ENCODE data around the gene ZNF318. TPM values are rescaled to one million over a fixed set of nuclear protein-coding genes. Genes with fewer than 3 reads are reported as not detected.
"Not testable (repeated sequence)": the region's sequence is repeated elsewhere in the genome, so short reads cannot be mapped to it uniquely, and the experiment has no call there.

The ZNF318 gene
- polyA plus RNA-seq, 1 donor (not counting 4 experiments of a cell fraction or from before 2014, with no cell fraction given) = 14.6 TPM

- H3K4me1 ChIP-seq (ENCODE audit: control insufficient read depth, extremely low read depth, insufficient read depth, low read length); H4K20me1 ChIP-seq (ENCODE audit: control insufficient read depth, extremely low read depth, insufficient read depth, low read length); DNase-seq (ENCODE audit: low read depth, low spot score); H3K4me2 ChIP-seq (ENCODE audit: control insufficient read depth, extremely low read depth, insufficient read depth, low read depth, low read length); H3K4me3 ChIP-seq (ENCODE audit: control insufficient read depth in 2 of 3, extremely low read depth in 1 of 3, insufficient read depth in 2 of 3, low read depth in 1 of 3, low read length in 3 of 3); H3K27ac ChIP-seq (ENCODE audit: control insufficient read depth, insufficient read depth, low read length); H3K9me3 ChIP-seq (ENCODE audit: control insufficient read depth, low read depth, low read length); dilution Hi-C loops (cut with MboI; ENCODE audit: extremely low pct_ligation_motif_present, low sequenced_read_pairs); H3K9ac ChIP-seq (ENCODE audit: control insufficient read depth, extremely low read depth, insufficient read depth, low read length); H3K27me3 ChIP-seq (ENCODE audit: control insufficient read depth, extremely low read depth, insufficient read depth, low read length); H3K36me3 ChIP-seq (ENCODE audit: control insufficient read depth in 2 of 2, extremely low read depth in 1 of 2, insufficient read depth in 2 of 2, low read length in 2 of 2); H3K9me1 ChIP-seq (ENCODE audit: control insufficient read depth, extremely low read depth, insufficient read depth, low read length); H3K79me2 ChIP-seq (ENCODE audit: control insufficient read depth, insufficient read depth, low read length); FAIRE-seq; H2AFZ ChIP-seq (ENCODE audit: control insufficient read depth, low read length): not testable (repeated sequence)
These were observed 21.4 kb upstream of the ZNF318 start for GRCh38 chr6:43390753-43391439.

DNA sequence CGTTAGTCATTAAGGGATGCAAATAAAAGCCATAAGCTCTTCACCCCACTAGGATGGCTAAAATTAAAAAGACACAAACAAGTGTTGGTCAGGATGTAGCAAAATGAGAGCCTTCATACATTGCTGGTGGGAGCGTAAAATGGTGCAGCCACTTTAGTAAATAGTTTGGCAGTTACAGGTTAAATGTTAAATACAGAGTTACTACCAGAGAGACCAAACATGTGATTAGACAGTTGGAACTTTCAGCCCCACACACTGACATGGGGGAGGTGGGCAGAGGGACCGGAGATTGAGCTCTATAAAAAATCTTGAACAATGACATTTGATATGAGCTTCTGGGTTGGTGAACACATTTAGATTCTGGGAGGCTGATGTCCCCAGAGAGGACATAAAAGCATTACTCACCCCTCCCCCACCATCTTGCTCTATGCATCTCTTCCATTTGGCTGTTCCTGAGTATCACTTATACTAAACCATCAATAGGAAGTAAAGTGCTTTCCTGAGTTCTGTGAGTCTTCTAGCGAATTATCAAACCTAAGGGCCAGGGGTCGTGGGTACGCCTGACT, 20.4 kb upstream of the ZNF318 start:
- no peaks in the 10 kb centered on the region for H4K20me1 ChIP-seq (ENCODE audit: control insufficient read depth, extremely low read depth, insufficient read depth, low read length)
- dilution Hi-C loops (cut with MboI; ENCODE audit: extremely low pct_ligation_motif_present, low sequenced_read_pairs) = no loop called here
- no peaks in the 10 kb centered on the region for H3K9me3 ChIP-seq (ENCODE audit: control insufficient read depth, low read depth, low read length)
- no peaks in the 10 kb centered on the region for H3K27me3 ChIP-seq (ENCODE audit: control insufficient read depth, extremely low read depth, insufficient read depth, low read length)
- H3K4me3 ChIP-seq (ENCODE audit: control insufficient read depth in 2 of 3, extremely low read depth in 1 of 3, insufficient read depth in 2 of 3, low read depth in 1 of 3, low read length in 3 of 3) = no peak overlapping the region
- H3K27ac ChIP-seq (ENCODE audit: control insufficient read depth, insufficient read depth, low read length) = no peak overlapping the region
- H3K4me2 ChIP-seq (ENCODE audit: control insufficient read depth, extremely low read depth, insufficient read depth, low read depth, low read length) = no peak overlapping the region
- H2AFZ ChIP-seq (ENCODE audit: control insufficient read depth, low read length) = no peak overlapping the region
- no peaks in the 10 kb centered on the region for H3K9me1 ChIP-seq (ENCODE audit: control insufficient read depth, extremely low read depth, insufficient read depth, low read length)
- H3K36me3 ChIP-seq (ENCODE audit: control insufficient read depth in 2 of 2, extremely low read depth in 1 of 2, insufficient read depth in 2 of 2, low read length in 2 of 2) = no peaks in the 10 kb centered on the region
- no peak overlapping the region for H3K9ac ChIP-seq (ENCODE audit: control insufficient read depth, extremely low read depth, insufficient read depth, low read length)
- TF ChIP-seq, protein P1, sequence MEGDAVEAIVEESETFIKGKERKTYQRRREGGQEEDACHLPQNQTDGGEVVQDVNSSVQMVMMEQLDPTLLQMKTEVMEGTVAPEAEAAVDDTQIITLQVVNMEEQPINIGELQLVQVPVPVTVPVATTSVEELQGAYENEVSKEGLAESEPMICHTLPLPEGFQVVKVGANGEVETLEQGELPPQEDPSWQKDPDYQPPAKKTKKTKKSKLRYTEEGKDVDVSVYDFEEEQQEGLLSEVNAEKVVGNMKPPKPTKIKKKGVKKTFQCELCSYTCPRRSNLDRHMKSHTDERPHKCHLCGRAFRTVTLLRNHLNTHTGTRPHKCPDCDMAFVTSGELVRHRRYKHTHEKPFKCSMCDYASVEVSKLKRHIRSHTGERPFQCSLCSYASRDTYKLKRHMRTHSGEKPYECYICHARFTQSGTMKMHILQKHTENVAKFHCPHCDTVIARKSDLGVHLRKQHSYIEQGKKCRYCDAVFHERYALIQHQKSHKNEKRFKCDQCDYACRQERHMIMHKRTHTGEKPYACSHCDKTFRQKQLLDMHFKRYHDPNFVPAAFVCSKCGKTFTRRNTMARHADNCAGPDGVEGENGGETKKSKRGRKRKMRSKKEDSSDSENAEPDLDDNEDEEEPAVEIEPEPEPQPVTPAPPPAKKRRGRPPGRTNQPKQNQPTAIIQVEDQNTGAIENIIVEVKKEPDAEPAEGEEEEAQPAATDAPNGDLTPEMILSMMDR (optimal IDR thresholded peaks at IDR 0.05 in 1 of 3, IDR thresholded peaks at IDR 0.05 in 1 of 3, conservative IDR thresholded peaks at IDR 0.05 in 1 of 3; ENCODE audit: extremely low read depth in 1 of 3, insufficient read depth in 2 of 3, low read length in 3 of 3) = no peak
- no peak for TF ChIP-seq EZH2 (IDR thresholded peaks at IDR 0.05; ENCODE audit: low read length)
- no peaks in the 10 kb centered on the region for H3K4me1 ChIP-seq (ENCODE audit: control insufficient read depth, extremely low read depth, insufficient read depth, low read length)
- FAIRE-seq (no peak), DNase-seq (ENCODE audit: low read depth, low spot score) (no peak)
- H3K79me2 ChIP-seq (ENCODE audit: control insufficient read depth, insufficient read depth, low read length) = no peaks in the 10 kb centered on the region

Measured in keratinocyte (primary cell).